Right atrium auricular region (tissue), 2 donors: ENCODE measurements around the gene NTN1. TPM values are rescaled to one million over a fixed set of nuclear protein-coding genes. Genes with fewer than 3 reads are reported as not detected.

Source experiments
- DNase-seq: peaks from one replicate; pipeline ENCODE4 v3.0.0-alpha.2; 2019; ENCODE audit warnings: low spot score
- H3K27ac ChIP-seq, 2 donors: fragments of 200-600 bp; sonication (generic); 1 replicate in 1 of 2; 2 replicates in 1 of 2; pipeline ENCODE4 v1.5.1; 2016 to 2019
- H3K27me3 ChIP-seq, 2 donors: fragments of 200-600 bp; sonication (generic); one replicate each; pipeline versions ENCODE4 v1.5.1 to v1.6.0; 2017 to 2019
- H3K36me3 ChIP-seq: fragments of 200-600 bp; sonication (generic); one replicate; pipeline ENCODE4 v1.5.1; 2016
- H3K4me1 ChIP-seq, 2 donors: fragments of 200-600 bp; sonication (generic); one replicate each; pipeline versions ENCODE4 v1.5.1 to v1.6.0; 2017 to 2019
- H3K4me3 ChIP-seq, 2 donors: fragments of 200-600 bp; sonication (generic); 1 replicate in 1 of 2; 2 replicates in 1 of 2; pipeline ENCODE4 v1.5.1; 2017 to 2019; ENCODE audit warnings: mild to moderate bottlenecking in 1 of 2, moderate library complexity in 1 of 2
- H3K9me3 ChIP-seq, 2 donors: fragments of 200-600 bp; sonication (generic); one replicate each; pipeline ENCODE4 v1.5.1; 2019
- total RNA-seq, 2 donors: library from RNA; depleted of rRNA; stranded (reverse); fragments of >200 nt; gene quantifications; one replicate each; pipeline ENCODE4 v1.1.0, GENCODE V29; 2016
- TF ChIP-seq, protein P1 (sequence below), 2 donors: fragments of 200-600 bp; sonication (generic); IDR thresholded peaks; one replicate each; pipeline ENCODE4 v1.5.1; 2019; ENCODE audit warnings: antibody characterized with exemption in 2 of 2

Gene NTN1
- total RNA-seq, 2 donors from 2014 or later, result 142 to 163 TPM

DNA sequence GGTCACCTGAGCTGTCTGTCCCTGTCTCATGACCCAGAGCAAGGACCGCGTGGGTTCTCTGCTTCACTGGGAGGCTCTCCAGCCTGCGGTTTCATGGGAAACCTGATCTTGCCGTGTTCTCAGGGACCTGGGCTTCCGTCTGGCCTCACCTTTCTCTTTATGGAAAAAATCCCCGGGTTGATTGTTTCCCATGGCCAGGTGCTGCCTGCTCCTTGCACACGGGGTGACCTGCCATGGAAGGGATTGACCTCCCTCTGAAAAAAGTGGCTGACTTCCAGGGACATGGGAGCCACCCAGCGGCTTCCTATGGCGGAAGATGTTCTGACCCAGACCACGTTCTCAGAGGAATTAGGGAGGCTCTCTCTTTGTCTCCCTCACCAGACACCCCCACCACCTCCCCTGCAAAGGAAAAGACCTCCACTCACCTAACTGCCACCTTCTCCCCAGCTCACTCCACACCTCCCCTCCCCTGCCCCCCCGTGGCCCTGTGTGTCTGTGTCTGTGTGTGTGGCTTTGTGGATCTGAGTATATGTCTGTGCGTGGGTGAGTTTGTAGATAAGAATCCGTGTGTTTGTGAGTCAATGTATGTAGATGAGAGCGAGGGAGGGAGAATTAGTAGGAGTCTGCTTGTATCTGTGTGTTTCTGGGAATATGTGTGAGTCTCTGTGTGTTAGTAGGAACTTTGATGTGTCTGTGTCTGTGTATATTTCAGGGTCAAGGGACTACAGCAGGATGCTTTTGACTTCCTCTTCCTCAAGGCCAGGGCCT lies 154.6 kb downstream of the NTN1 start:
- TF ChIP-seq, protein P1, sequence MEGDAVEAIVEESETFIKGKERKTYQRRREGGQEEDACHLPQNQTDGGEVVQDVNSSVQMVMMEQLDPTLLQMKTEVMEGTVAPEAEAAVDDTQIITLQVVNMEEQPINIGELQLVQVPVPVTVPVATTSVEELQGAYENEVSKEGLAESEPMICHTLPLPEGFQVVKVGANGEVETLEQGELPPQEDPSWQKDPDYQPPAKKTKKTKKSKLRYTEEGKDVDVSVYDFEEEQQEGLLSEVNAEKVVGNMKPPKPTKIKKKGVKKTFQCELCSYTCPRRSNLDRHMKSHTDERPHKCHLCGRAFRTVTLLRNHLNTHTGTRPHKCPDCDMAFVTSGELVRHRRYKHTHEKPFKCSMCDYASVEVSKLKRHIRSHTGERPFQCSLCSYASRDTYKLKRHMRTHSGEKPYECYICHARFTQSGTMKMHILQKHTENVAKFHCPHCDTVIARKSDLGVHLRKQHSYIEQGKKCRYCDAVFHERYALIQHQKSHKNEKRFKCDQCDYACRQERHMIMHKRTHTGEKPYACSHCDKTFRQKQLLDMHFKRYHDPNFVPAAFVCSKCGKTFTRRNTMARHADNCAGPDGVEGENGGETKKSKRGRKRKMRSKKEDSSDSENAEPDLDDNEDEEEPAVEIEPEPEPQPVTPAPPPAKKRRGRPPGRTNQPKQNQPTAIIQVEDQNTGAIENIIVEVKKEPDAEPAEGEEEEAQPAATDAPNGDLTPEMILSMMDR (IDR thresholded peaks at IDR 0.05), result no peak
- no peaks in the 10 kb centered on the region for H3K9me3 ChIP-seq
- DNase-seq, result no peak
- H3K27ac ChIP-seq, result no peak overlapping the region
- no peaks in the 10 kb centered on the region for H3K27me3 ChIP-seq
- no peak overlapping the region for H3K4me3 ChIP-seq
- peaks cover 6% of the 10 kb centered on the region for H3K36me3 ChIP-seq
- peaks cover 0 to 47% of the 10 kb centered on the region in 2 donors for H3K4me1 ChIP-seq

DNA sequence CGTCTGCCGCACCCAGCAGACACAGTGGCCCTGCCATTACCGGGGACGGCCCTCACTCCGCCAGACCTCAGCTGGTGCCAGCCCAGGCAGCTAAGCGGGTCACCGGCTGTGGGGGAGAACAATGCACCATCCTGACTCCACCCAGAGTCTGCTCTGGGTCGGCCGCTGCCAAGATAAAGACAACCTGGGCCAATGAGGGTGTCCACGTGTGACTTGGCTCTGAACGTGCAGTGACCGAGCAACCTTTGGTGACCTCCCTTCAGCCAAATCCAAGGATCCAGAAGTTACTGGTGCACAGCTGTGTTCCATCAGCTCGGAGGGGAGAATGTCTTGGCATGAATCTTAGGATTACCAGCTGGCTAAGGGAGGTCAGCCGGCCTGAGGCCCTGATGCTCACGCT lies 155.9 kb downstream of the NTN1 start:
- no peak overlapping the region for H3K27ac ChIP-seq
- DNase-seq, result no peak
- H3K4me3 ChIP-seq, result no peak overlapping the region
- H3K36me3 ChIP-seq, result peaks cover 11% of the 10 kb centered on the region
- H3K9me3 ChIP-seq, result no peaks in the 10 kb centered on the region
- no peaks in the 10 kb centered on the region for H3K27me3 ChIP-seq
- peaks cover 0 to 47% of the 10 kb centered on the region in 2 donors for H3K4me1 ChIP-seq
- TF ChIP-seq, protein P1 (IDR thresholded peaks at IDR 0.05), result no peak

DNA sequence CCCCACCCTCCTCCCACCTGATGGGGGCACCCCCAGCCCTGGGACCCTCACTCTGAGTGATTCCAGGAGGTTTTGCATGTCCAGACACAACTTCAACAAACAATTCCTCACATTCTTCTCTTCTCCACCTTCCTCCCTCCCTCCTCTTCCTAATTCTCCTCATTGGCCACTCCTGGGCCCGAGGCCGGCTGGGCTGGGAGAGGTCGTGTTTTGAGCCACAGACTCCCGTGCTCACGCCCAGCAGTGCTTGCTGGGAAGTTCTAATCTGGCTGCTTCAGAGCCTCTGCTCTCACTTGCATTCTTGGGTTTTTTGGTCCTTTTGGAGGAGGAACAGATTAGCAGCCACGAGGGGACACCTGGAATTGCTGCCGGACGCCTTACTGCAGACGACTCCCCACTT lies 157.0 kb downstream of the NTN1 start:
- Histone ChIP-seq H3K4me3 (no peak overlapping the region), H3K9me3 (no peaks in the 10 kb centered on the region), H3K36me3 (peaks cover 16% of the 10 kb centered on the region), H3K27me3 (no peaks in the 10 kb centered on the region), H3K4me1 (peaks cover 0 to 47% of the 10 kb centered on the region in 2 donors), H3K27ac (no peak overlapping the region)
- TF ChIP-seq, protein P1 (IDR thresholded peaks at IDR 0.05), result no peak
- no peak for DNase-seq

DNA sequence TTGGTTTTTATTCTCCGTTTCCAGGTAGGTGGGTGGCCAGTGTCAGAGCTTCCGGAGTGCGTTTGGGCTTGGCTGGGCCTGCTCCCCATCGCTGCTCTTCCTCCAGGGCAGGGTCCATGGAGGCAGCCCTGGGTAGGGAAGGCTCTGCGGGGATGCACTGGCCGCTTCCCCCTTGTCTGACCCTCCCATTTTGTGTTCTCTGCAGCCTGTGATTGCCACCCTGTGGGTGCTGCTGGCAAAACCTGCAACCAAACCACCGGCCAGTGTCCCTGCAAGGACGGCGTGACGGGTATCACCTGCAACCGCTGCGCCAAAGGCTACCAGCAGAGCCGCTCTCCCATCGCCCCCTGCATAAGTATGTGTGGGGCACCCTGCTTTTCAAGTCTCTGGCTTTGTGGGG lies 158.3 kb downstream of the NTN1 start:
- no peaks in the 10 kb centered on the region for H3K27me3 ChIP-seq
- TF ChIP-seq, protein P1 (IDR thresholded peaks at IDR 0.05), result no peak
- no peak overlapping the region for H3K4me3 ChIP-seq
- peaks cover 28% of the 10 kb centered on the region for H3K36me3 ChIP-seq
- DNase-seq, result no peak
- H3K4me1 ChIP-seq, result peaks cover 0 to 38% of the 10 kb centered on the region in 2 donors
- no peaks in the 10 kb centered on the region for H3K9me3 ChIP-seq
- no peak overlapping the region for H3K27ac ChIP-seq

DNA sequence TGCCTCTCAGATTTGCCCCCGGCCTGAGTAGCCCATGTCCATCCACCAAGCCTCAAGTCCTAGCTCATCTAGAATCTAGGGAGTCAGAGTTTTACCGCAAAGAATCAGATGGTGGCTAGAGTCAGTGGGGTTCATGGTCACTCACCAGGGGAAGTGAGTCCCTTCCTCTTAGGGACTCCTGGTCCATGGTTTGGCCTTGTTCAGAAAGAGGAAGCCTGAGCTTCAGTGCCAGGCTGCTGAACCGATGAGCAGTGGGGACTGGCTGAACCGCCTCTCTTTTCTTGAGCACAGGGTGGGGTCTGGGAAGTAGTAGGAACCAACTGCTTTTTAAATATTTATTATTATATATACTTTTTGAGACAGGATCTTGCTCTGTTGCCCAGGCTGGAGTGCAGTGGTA lies 160.3 kb downstream of the NTN1 start:
- Histone ChIP-seq H3K27me3 (no peaks in the 10 kb centered on the region), H3K4me3 (no peak overlapping the region), H3K36me3 (peaks cover 42% of the 10 kb centered on the region), H3K4me1 (peaks cover 0 to 17% of the 10 kb centered on the region in 2 donors), H3K9me3 (no peaks in the 10 kb centered on the region), H3K27ac (no peak overlapping the region)
- DNase-seq, result no peak
- TF ChIP-seq, protein P1 (IDR thresholded peaks at IDR 0.05), result no peak

DNA sequence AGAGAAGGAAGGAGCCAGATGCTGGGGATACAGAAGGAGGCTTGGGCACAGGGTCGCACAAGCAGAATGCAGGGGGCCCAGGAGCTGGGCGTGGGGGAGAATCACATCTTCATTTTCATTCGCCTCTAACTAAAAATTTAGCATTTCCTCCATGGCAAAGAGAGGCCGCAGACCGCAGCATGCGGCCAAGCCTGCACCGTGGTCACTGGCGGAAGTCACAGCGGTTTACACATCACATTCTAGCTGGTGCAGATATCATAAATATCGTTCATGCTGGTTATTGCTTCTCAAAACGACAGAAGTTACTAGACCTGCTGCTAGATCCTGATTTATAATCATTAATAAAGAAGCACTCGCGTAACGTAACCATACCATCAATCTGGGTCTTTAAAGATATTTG lies 162.0 kb downstream of the NTN1 start:
- Histone ChIP-seq H3K4me1 (peaks cover 0 to under 1% of the 10 kb centered on the region in 2 donors), H3K9me3 (no peaks in the 10 kb centered on the region), H3K27ac (no peak overlapping the region), H3K27me3 (no peaks in the 10 kb centered on the region), H3K36me3 (peaks cover 43% of the 10 kb centered on the region), H3K4me3 (no peak overlapping the region)
- DNase-seq, result no peak
- TF ChIP-seq, protein P1 (IDR thresholded peaks at IDR 0.05), result no peak
